Neural cell (in vitro differentiated cells): ENCODE measurements around the gene CACNA1D. TPM values are rescaled to one million over a fixed set of nuclear protein-coding genes. Genes with fewer than 3 reads are reported as not detected.
A peak's percentile ranks its signal among the peaks of the same experiment; 100 is the strongest.

Source experiments
- H2AFZ ChIP-seq: fragments of 200-600, 300-800 bp; sonication (generic), shearing (Covaris generic); 2 replicates; pipeline ENCODE4 v1.6.0; 2014; ENCODE audit warnings: low read depth, mild to moderate bottlenecking, antibody characterized with exemption, low read length, moderate library complexity
- H3F3A ChIP-seq: fragments of 200-600 bp; shearing (Covaris generic); 2 replicates; pipeline ENCODE4 v1.6.1; 2016; ENCODE audit warnings: mild to moderate bottlenecking, moderate library complexity, mixed read lengths, antibody characterized with exemption, low read length; ENCODE audit not compliant: insufficient read depth, poor library complexity, severe bottlenecking
- H3K27ac ChIP-seq: fragments of 200-600, 300-800 bp; sonication (generic), shearing (Covaris generic); 2 replicates; pipeline ENCODE4 v1.5.1; 2014; ENCODE audit warnings: mild to moderate bottlenecking, low read length, moderate library complexity
- H3K27me3 ChIP-seq: fragments of 300-800, 200-600 bp; sonication (generic), shearing (Covaris generic); 2 replicates; pipeline ENCODE4 v1.6.0; 2014; ENCODE audit warnings: mild to moderate bottlenecking, low read depth, low read length, moderate library complexity; ENCODE audit not compliant: insufficient read depth
- H3K36me3 ChIP-seq: fragments of 300-800, 200-600 bp; sonication (generic), shearing (Covaris generic); 2 replicates; pipeline ENCODE4 v1.5.1; 2014; ENCODE audit warnings: mild to moderate bottlenecking, antibody characterized with exemption, low read length, moderate library complexity; ENCODE audit not compliant: insufficient read depth
- H3K4me2 ChIP-seq: fragments of 300-800, 200-600 bp; sonication (generic), shearing (Covaris generic); 2 replicates; pipeline ENCODE4 v1.6.0; 2014; ENCODE audit warnings: mild to moderate bottlenecking, low read length
- H3K4me3 ChIP-seq: fragments of 300-800, 200-600 bp; sonication (generic), shearing (Covaris generic); 2 replicates; pipeline ENCODE4 v1.5.1; 2014; ENCODE audit warnings: mild to moderate bottlenecking, low read length, moderate library complexity
- H3K79me2 ChIP-seq: fragments of 200-600 bp; shearing (Covaris generic); replicated peaks from 2 replicates; pipeline ENCODE4 v1.6.0; 2014; ENCODE audit warnings: mild to moderate bottlenecking, low read length, moderate library complexity; ENCODE audit not compliant: insufficient read depth
- H3K9ac ChIP-seq: fragments of 300-800, 200-600 bp; sonication (generic), shearing (Covaris generic); 2 replicates; pipeline ENCODE4 v1.6.1; 2016; ENCODE audit warnings: mild to moderate bottlenecking, low read length, mixed read lengths
- H3K9me2 ChIP-seq: fragments of 200-600 bp; shearing (Covaris generic); 2 replicates; pipeline ENCODE4 v1.6.1; 2016; ENCODE audit warnings: mild to moderate bottlenecking, low read length, mixed read lengths; ENCODE audit not compliant: insufficient read depth
- H3K9me3 ChIP-seq: fragments of 200-600, 300-800 bp; sonication (generic), shearing (Covaris generic); 2 replicates; pipeline ENCODE4 v1.6.1; 2016; ENCODE audit warnings: mild to moderate bottlenecking, mixed run types, low read length, moderate library complexity, mixed read lengths
- H4K20me1 ChIP-seq: fragments of 200-600 bp; shearing (Covaris generic); 2 replicates; pipeline ENCODE4 v1.6.1; 2016; ENCODE audit warnings: mild to moderate bottlenecking, mixed run types; ENCODE audit not compliant: insufficient read depth
- CTCF ChIP-seq: fragments of 450-650 bp; IDR thresholded peaks from 2 replicates; pipeline ENCODE4 v1.5.1; 2014; ENCODE audit warnings: antibody characterized with exemption, mild to moderate bottlenecking, moderate library complexity; ENCODE audit not compliant: poor library complexity, severe bottlenecking
- EP300 ChIP-seq: fragments of 450-650 bp; conservative IDR thresholded peaks from 2 replicates; pipeline ENCODE4 v1.6.1; 2014; ENCODE audit warnings: antibody characterized with exemption, mild to moderate bottlenecking, moderate library complexity; ENCODE audit not compliant: poor library complexity, severe bottlenecking
- EZH2 ChIP-seq: fragments of 200-600, 300-800 bp; shearing (Covaris generic), sonication (generic); IDR thresholded peaks from 2 replicates; pipeline ENCODE4 v1.6.1; 2014; ENCODE audit warnings: antibody characterized with exemption, low read length, borderline replicate concordance, mild to moderate bottlenecking; ENCODE audit not compliant: insufficient read depth, poor library complexity, severe bottlenecking
- MXI1 ChIP-seq: fragments of 450-650 bp; conservative IDR thresholded peaks from 2 replicates; pipeline ENCODE4 v1.6.1; 2014; ENCODE audit warnings: antibody characterized with exemption, mild to moderate bottlenecking; ENCODE audit not compliant: poor library complexity, severe bottlenecking
- POLR2AphosphoS5 ChIP-seq: IDR thresholded peaks from 2 replicates; pipeline ENCODE4 v1.6.1; 2012
- RAD21 ChIP-seq: fragments of 450-650 bp; conservative IDR thresholded peaks from 2 replicates; pipeline ENCODE4 v1.6.1; 2014; ENCODE audit warnings: antibody characterized with exemption, mild to moderate bottlenecking, moderate library complexity
- REST ChIP-seq: IDR thresholded peaks from 2 replicates; pipeline ENCODE4 v1.6.1; 2012; ENCODE audit warnings: borderline replicate concordance
- SMC3 ChIP-seq: fragments of 450-650 bp; conservative IDR thresholded peaks from 2 replicates; pipeline ENCODE4 v1.6.1; 2014; ENCODE audit warnings: antibody characterized with exemption, mild to moderate bottlenecking, moderate library complexity; ENCODE audit not compliant: poor library complexity
- TAF1 ChIP-seq: IDR thresholded peaks from 2 replicates; pipeline ENCODE4 v1.6.1; 2012; ENCODE audit warnings: low read depth
- polyA plus RNA-seq: library from polyadenylated mRNA; depleted of rRNA; stranded (reverse); fragments of >200 nt; gene quantifications from 2 replicates; pipeline ENCODE4 v1.2.3, GENCODE V29; 2014

CACNA1D gene
- polyA plus RNA-seq, 1 donor from 2014 or later = 22.5 TPM

GRCh38 chr3:53665608-53666425, 171.4 kb downstream of the CACNA1D start:
- Histone ChIP-seq H3K79me2 (no peaks in the 10 kb centered on the region), H3K9me3 (no peaks in the 10 kb centered on the region), H3K9ac (no peak overlapping the region), H3K36me3 (no peaks in the 10 kb centered on the region), H3F3A (no peaks in the 10 kb centered on the region), H3K4me2 (no peak overlapping the region), H3K27me3 (no peaks in the 10 kb centered on the region), H3K27ac (no peak overlapping the region), H3K4me3 (no peak overlapping the region), H4K20me1 (no peaks in the 10 kb centered on the region), H3K9me2 (no peaks in the 10 kb centered on the region), H2AFZ (no peak overlapping the region)
- TF ChIP-seq REST (no peak), SMC3 (no peak), CTCF (no peak), EP300 (no peak), MXI1 (no peak), RAD21 (no peak), EZH2 (no peak), POLR2AphosphoS5 (no peak), TAF1 (no peak)

- Histone ChIP-seq H3F3A (no peaks in the 10 kb centered on the region), H3K9me3 (no peaks in the 10 kb centered on the region), H3K36me3 (no peaks in the 10 kb centered on the region), H3K27ac (no peak overlapping the region), H3K79me2 (no peaks in the 10 kb centered on the region), H3K9ac (no peak overlapping the region), H3K9me2 (no peaks in the 10 kb centered on the region), H3K27me3 (no peaks in the 10 kb centered on the region), H3K4me3 (no peak overlapping the region), H4K20me1 (no peaks in the 10 kb centered on the region), H2AFZ (no peak overlapping the region), H3K4me2 (no peak overlapping the region)
- TF ChIP-seq EP300 (no peak), RAD21 (peak; percentile 31)
Measured at GRCh38 chr3:53668872-53669271, 174.5 kb downstream of the CACNA1D start.
